Psoas muscle (tissue), 8 donors: Measurements from ENCODE around the gene HOXA11. TPM values are rescaled to one million over a fixed set of nuclear protein-coding genes. Genes with fewer than 3 reads are reported as not detected.

Experiments used
- ATAC-seq, 4 donors: fragments of 200-7000 bp; cut with Tn5 transposase; one replicate each; pipeline ENCODE4 v1.9.1; 2020; ENCODE audit warnings: moderate library complexity in 3 of 4, mild to moderate bottlenecking in 2 of 4
- DNase-seq, 2 donors: peaks; one replicate each; pipeline ENCODE4 v3.0.0-alpha.2; 2020
- H3K27ac ChIP-seq: fragments of 200-600 bp; one replicate; pipeline ENCODE4 v1.8.0; 2022
- H3K27me3 ChIP-seq, 3 donors: fragments of 200-600 bp in 1 of 3; one replicate each; pipeline versions ENCODE4 v1.6.1 to v1.8.0; 2013 to 2022; ENCODE audit warnings: low read length in 2 of 3, mild to moderate bottlenecking in 2 of 3, moderate library complexity in 1 of 3; ENCODE audit not compliant: insufficient read depth in 3 of 3
- H3K36me3 ChIP-seq, 2 donors: fragments of 200-600 bp in 1 of 2; one replicate each; pipeline versions ENCODE4 v1.6.1 to v1.8.0; 2013 to 2022; ENCODE audit warnings: low read depth in 1 of 2, mild to moderate bottlenecking in 1 of 2, moderate library complexity in 1 of 2; ENCODE audit not compliant: insufficient read depth in 1 of 2
- H3K4me1 ChIP-seq: fragments of 200-600 bp; one replicate; pipeline ENCODE4 v1.8.0; 2022
- H3K4me3 ChIP-seq: fragments of 200-600 bp; one replicate; pipeline ENCODE4 v1.8.0; 2022; ENCODE audit warnings: mild to moderate bottlenecking
- H3K9me3 ChIP-seq: fragments of 200-600 bp; one replicate; pipeline ENCODE4 v1.8.0; 2022
- CTCF ChIP-seq: fragments of 200-600 bp; IDR thresholded peaks from one replicate; pipeline ENCODE4 v1.8.0; 2022; ENCODE audit warnings: antibody characterized with exemption
- WGBS, 3 donors: extraction: QIAGEN DNeasy Blood & Tissue Kit; methylation state at CpG; one replicate each; pipeline versions ENCODE4 v1.1.6 to v1.1.7; 2013; 5-methylcytosine and 5-hydroxymethylcytosine counted together
- intact Hi-C, 2 donors: fragments of 100-400 bp; cut with DNase I; formaldehyde crosslinking; loops; one replicate each; pipeline versions ENCODE4 v1.11.0 to v1.14.2; 2022
- polyA plus RNA-seq, 3 donors: library from polyadenylated mRNA; stranded (reverse); fragments of 200-250 nt; gene quantifications; one replicate each; pipeline ENCODE4 v1.2.3, GENCODE V29; 2013
- total RNA-seq, 4 donors: library from RNA; stranded (reverse); fragmentation: NEBNext Ultra II Directional in 2 of 4; extraction: Animal tissue kit (Norgen Biotek cat#: 25700) in 2 of 4; gene quantifications; one replicate each; pipeline versions ENCODE4 v1.2.1 to v1.2.4, GENCODE V29; 2021 to 2023
- donor health status: healthy with polysubstance abuse.
- donor health status: DM: no; HTN: no; CAD: no; lungs with moderate emphysema.
- donor health status: Bipolar disorder and iron deficiency.
- donor health status: healthy.
- donor health status: DM: yes; HTN: yes; CAD: no.
- donor health status: DM: no; HTN: no; CAD: no.
- donor health status: DM: no; HTN: no; CAD: no.
- donor health status: DM: yes; HTN: yes; CAD: no.

Gene HOXA11
- total and polyA plus RNA-seq, 7 donors = 0.08 to 1.1 (median 0.57) TPM; not detected in 3

DNA sequence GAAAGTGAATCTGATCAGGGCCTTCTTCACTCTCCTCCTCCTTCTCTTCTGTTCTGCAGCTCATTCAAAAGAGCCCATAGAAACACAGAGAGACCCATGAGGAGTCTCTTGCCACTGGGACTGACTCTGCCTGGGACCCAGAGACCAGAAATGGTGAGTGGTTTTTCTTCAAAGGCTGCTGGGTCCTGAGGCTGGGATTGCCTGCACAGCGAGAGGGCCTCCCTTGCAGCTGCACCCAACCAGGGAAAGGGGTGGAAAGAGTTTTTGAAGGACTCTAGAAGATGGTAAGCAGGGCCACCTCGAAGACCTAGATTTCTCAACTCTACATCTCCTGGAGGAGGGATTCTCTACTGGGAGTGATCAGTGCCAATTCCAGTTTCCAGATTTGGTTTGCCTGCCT, 30.3 kb upstream of the HOXA11 start:
- 88 to 95% (median 94%) methylated on average over 2 of the region's 2 CpGs for WGBS, 3 donors
- Histone ChIP-seq H3K27me3 (peaks cover 0 to 63% (median 21%) of the 10 kb centered on the region in 3 donors), H3K9me3 (no peaks in the 10 kb centered on the region), H3K4me1 (peaks cover 4% of the 10 kb centered on the region), H3K27ac (no peak overlapping the region), H3K4me3 (no peak overlapping the region), H3K36me3 (no peaks in the 10 kb centered on the region)
- intact Hi-C loops = no loop called here
- ATAC-seq = no peak
- DNase-seq = no peak
- TF ChIP-seq CTCF = no peak

DNA sequence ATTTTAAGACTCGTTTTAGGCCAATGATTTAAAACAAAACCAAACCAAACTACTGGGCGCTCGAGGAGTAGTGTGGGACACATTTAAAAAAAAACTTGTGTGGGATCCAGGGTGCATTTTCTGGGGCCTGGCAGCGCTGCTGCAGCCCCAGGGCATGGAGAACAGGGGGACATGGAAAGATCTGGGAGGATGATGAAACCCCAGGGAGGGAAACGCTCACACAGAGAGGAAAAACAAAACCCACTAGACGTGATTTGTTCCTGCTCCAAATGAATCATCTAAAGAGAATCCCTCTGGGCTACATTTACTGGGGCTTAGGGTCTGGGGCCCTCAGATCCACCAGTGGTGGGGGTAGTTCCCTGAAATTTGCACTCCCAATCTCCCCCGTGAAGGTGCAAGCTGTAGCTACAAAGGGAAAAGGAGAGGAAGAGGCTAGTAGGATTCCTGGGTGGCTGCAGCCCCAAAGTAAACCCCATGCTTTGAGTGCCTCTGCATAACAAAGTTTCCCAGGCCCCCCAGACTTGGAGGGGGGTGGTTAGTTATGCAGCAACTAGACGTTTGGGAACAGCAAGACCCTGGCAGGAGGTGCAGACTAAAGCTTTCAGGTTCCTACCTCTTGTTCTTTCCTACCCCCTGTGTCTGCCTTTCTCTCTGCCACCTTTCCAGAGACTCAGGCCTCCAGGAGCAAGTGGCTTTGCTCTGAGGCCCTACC, 29.4 kb upstream of the HOXA11 start:
- H3K4me1 ChIP-seq = peaks cover 4% of the 10 kb centered on the region
- intact Hi-C loops = loop anchor here in 1 of 2 donors (5.0 kb wide), 1 partner anchor 363 kb away; no protein-coding TSS in a partner anchor
- ATAC-seq (no peak), DNase-seq (no peak)
- H3K9me3 ChIP-seq = no peaks in the 10 kb centered on the region
- peaks cover 0 to 60% (median 19%) of the 10 kb centered on the region in 3 donors for H3K27me3 ChIP-seq
- no peak overlapping the region for H3K4me3 ChIP-seq
- H3K36me3 ChIP-seq = no peaks in the 10 kb centered on the region
- no peak overlapping the region for H3K27ac ChIP-seq
- TF ChIP-seq CTCF = no peak
- WGBS, 3 donors = 71 to 80% (median 78%) methylated on average over 7 to 8 of the region's 8 CpGs

GRCh38 chr7:27213433-27214238, 28.6 kb upstream of the HOXA11 start:
- TF ChIP-seq CTCF = no peak
- no peaks in the 10 kb centered on the region for H3K9me3 ChIP-seq
- H3K4me3 ChIP-seq = peak overlapping the region; percentile 25
- 60 to 68% (median 65%) methylated on average over 50 of the region's 50 CpGs for WGBS, 3 donors
- no peaks in the 10 kb centered on the region for H3K36me3 ChIP-seq
- H3K4me1 ChIP-seq = peaks cover 4% of the 10 kb centered on the region
- ATAC-seq (peak; percentile 45 to 83 (median 48)), DNase-seq (peak in 1 of 2 donors; percentile 60)
- H3K27ac ChIP-seq = peak overlapping the region; percentile 30
- intact Hi-C loops = loop anchor here in 1 of 2 donors (5.0 kb wide), 1 partner anchor 364 kb away; no protein-coding TSS in a partner anchor
- peaks cover 0 to 53% (median 16%) of the 10 kb centered on the region in 3 donors for H3K27me3 ChIP-seq

- Histone ChIP-seq H3K36me3 (no peaks in the 10 kb centered on the region), H3K27me3 (peaks cover 0 to 57% (median 22%) of the 10 kb centered on the region in 3 donors), H3K9me3 (no peaks in the 10 kb centered on the region), H3K4me3 (peak overlapping the region; percentile 25), H3K27ac (peak overlapping the region; percentile 30), H3K4me1 (peaks cover 4% of the 10 kb centered on the region)
- TF ChIP-seq CTCF = no peak
- ATAC-seq (peak; percentile 40 to 62 (median 50)), DNase-seq (no peak)
- 27 to 32% (median 29%) methylated on average over 50 to 52 of the region's 52 CpGs for WGBS, 3 donors
- intact Hi-C loops = loop anchor here in 1 of 2 donors (5.0 kb wide), 1 partner anchor 365 kb away; no protein-coding TSS in a partner anchor
Measured at GRCh38 chr7:27212497-27213432, 27.7 kb upstream of the HOXA11 start.
